Stimulated activated CD4-positive, alpha-beta T cell treated with anti-CD3 and anti-CD28 coated beads, Interleukin-4, amount 100 ng/mL, for 48 hours (primary cell): ENCODE data around the gene GSTP1.
"Not testable (repeated sequence)": the region's sequence is repeated elsewhere in the genome, so short reads cannot be mapped to it uniquely, and the experiment has no call there.

Source experiments
- DNase-seq, 2 donors: peaks; one replicate each; pipeline ENCODE4 v3.0.0-alpha.2; 2020; ENCODE audit warnings: low read depth in 2 of 2

GSTP1 gene

GRCh38 chr11:67597458-67597857 lies 13.8 kb downstream of the GSTP1 start:
- DNase-seq, result not testable (repeated sequence)

GRCh38 chr11:67597963-67598362 lies 14.4 kb downstream of the GSTP1 start:
- DNase-seq, result not testable (repeated sequence)

GRCh38 chr11:67599149-67599548 lies 15.5 kb downstream of the GSTP1 start:
- DNase-seq, result no peak

GRCh38 chr11:67600324-67601029 lies 16.9 kb downstream of the GSTP1 start:
- no peak for DNase-seq

- no peak for DNase-seq
Measured at GRCh38 chr11:67601098-67601497, 17.5 kb downstream of the GSTP1 start.

- not testable (repeated sequence) for DNase-seq
Measured at GRCh38 chr11:67604119-67604518, 20.5 kb downstream of the GSTP1 start.

- DNase-seq, result no peak
Measured at GRCh38 chr11:67604815-67605214, 21.2 kb downstream of the GSTP1 start.

GRCh38 chr11:67605231-67606011 lies 21.8 kb downstream of the GSTP1 start:
- no peak for DNase-seq

GRCh38 chr11:67606093-67606491 lies 22.5 kb downstream of the GSTP1 start:
- no peak for DNase-seq

- DNase-seq, result peak; percentile 95 to 96
Measured at GRCh38 chr11:67606492-67607295, 23.1 kb downstream of the GSTP1 start, which contains the start of gene NDUFV1. Gene NDUFV1, plus strand, starts transcription at chr11:67606936. Its CDS starts 69 bp downstream, at chr11:67607005.

GRCh38 chr11:67607507-67607906 lies 23.9 kb downstream of the GSTP1 start:
- no peak for DNase-seq

- DNase-seq, result no peak
Measured at GRCh38 chr11:67608486-67608885, 24.9 kb downstream of the GSTP1 start.

GRCh38 chr11:67609316-67609715 lies 25.7 kb downstream of the GSTP1 start:
- no peak for DNase-seq

GRCh38 chr11:67610302-67610868 lies 26.8 kb downstream of the GSTP1 start:
- no peak for DNase-seq

- no peak for DNase-seq
Measured at GRCh38 chr11:67611165-67611564, 27.6 kb downstream of the GSTP1 start.

- DNase-seq, result no peak
Measured at GRCh38 chr11:67611704-67612587, 28.3 kb downstream of the GSTP1 start.

- DNase-seq, result no peak
Measured at GRCh38 chr11:67612751-67613150, 29.1 kb downstream of the GSTP1 start.

GRCh38 chr11:67613313-67613959 lies 29.8 kb downstream of the GSTP1 start:
- no peak for DNase-seq

- DNase-seq, result peak; percentile 66 to 74
Measured at GRCh38 chr11:67613960-67614715, 30.5 kb downstream of the GSTP1 start.
